Measurements from ENCODE around the gene SLC39A3. TPM values are rescaled to one million over a fixed set of nuclear protein-coding genes. Genes with fewer than 3 reads are reported as not detected.

SLC39A3 gene
- total RNA-seq, 1 experiment from 2014 or later = 33.2 TPM

- Histone ChIP-seq H3K36me3 (ENCODE audit: control insufficient read depth, insufficient read depth, low read length) (no peaks in the 10 kb centered on the region; the same call in 1 of the 2 replicates), H3K9me3 (no peaks in the 10 kb centered on the region), H3K4me3 (ENCODE audit: low read depth, low read length) (no peak overlapping the region), H3K4me1 (no peaks in the 10 kb centered on the region), H3K27me3 (replicated peaks; ENCODE audit: control insufficient read depth, insufficient read depth, low read length) (no peaks in the 10 kb centered on the region)
- H3K27ac Mint-ChIP-seq (ENCODE audit: unreplicated experiment) = no peak overlapping the region
- CTCF ChIA-PET = no interaction called here
- no peaks in the 10 kb centered on the region for H3K4me1 Mint-ChIP-seq (ENCODE audit: low read depth, unreplicated experiment)
- peaks cover 78% of the 10 kb centered on the region for H3K36me3 Mint-ChIP-seq (ENCODE audit: insufficient read depth, unreplicated experiment)
- POLR2A ChIA-PET = no interaction called here
- BruUV-seq (replicated peaks) = no TSS peak
- intact Hi-C loops (cut with micrococcal nuclease; ENCODE audit: unreplicated experiment) = no loop called here
- H3K9me3 Mint-ChIP-seq (ENCODE audit: unreplicated experiment) = no peaks in the 10 kb centered on the region
- no peak for DNase-seq
- H3K4me3 Mint-ChIP-seq (ENCODE audit: unreplicated experiment) = no peak overlapping the region
- no peak for TF ChIP-seq CTCF (IDR thresholded peaks at IDR 0.05; ENCODE audit: insufficient read depth in 1 of 2, low read depth in 1 of 2, low read length in 1 of 2, severe bottlenecking in 1 of 2, unreplicated experiment in 1 of 2)
- H3K27me3 Mint-ChIP-seq (ENCODE audit: insufficient read depth, unreplicated experiment) = no peaks in the 10 kb centered on the region
Observed at GRCh38 chr19:2759362-2759761, 19.5 kb upstream of the SLC39A3 start.

- no peak for TF ChIP-seq CTCF (IDR thresholded peaks at IDR 0.05; ENCODE audit: insufficient read depth in 1 of 2, low read depth in 1 of 2, low read length in 1 of 2, severe bottlenecking in 1 of 2, unreplicated experiment in 1 of 2)
- Histone ChIP-seq H3K27me3 (replicated peaks; ENCODE audit: control insufficient read depth, insufficient read depth, low read length) (no peaks in the 10 kb centered on the region), H3K4me3 (ENCODE audit: low read depth, low read length) (no peak overlapping the region), H3K9me3 (no peaks in the 10 kb centered on the region), H3K4me1 (no peaks in the 10 kb centered on the region), H3K36me3 (ENCODE audit: control insufficient read depth, insufficient read depth, low read length) (no peaks in the 10 kb centered on the region; the same call in 1 of the 2 replicates)
- Mint-ChIP-seq H3K9me3 (ENCODE audit: unreplicated experiment) (no peaks in the 10 kb centered on the region), H3K27ac (ENCODE audit: unreplicated experiment) (no peak overlapping the region), H3K36me3 (ENCODE audit: insufficient read depth, unreplicated experiment) (peaks cover 82% of the 10 kb centered on the region), H3K4me3 (ENCODE audit: unreplicated experiment) (no peak overlapping the region), H3K27me3 (ENCODE audit: insufficient read depth, unreplicated experiment) (no peaks in the 10 kb centered on the region), H3K4me1 (ENCODE audit: low read depth, unreplicated experiment) (no peaks in the 10 kb centered on the region)
- DNase-seq = no peak
- ChIA-PET CTCF (no interaction called here), POLR2A (interaction anchor here (0.7 kb wide), 1 partner anchor 19 kb away, joined by 3 read pairs; no protein-coding TSS in a partner anchor)
- BruUV-seq (replicated peaks) = no TSS peak
- intact Hi-C loops (cut with micrococcal nuclease; ENCODE audit: unreplicated experiment) = no loop called here
Observed at GRCh38 chr19:2758601-2759313, 18.9 kb upstream of the SLC39A3 start.

- no TSS peak for BruUV-seq (replicated peaks)
- H3K4me3 ChIP-seq (ENCODE audit: low read depth, low read length) = no peak overlapping the region
- no peak for DNase-seq
- H3K27ac Mint-ChIP-seq (ENCODE audit: unreplicated experiment) = no peak overlapping the region
- no peaks in the 10 kb centered on the region for H3K4me1 ChIP-seq
- H3K4me3 Mint-ChIP-seq (ENCODE audit: unreplicated experiment) = no peak overlapping the region
- no peaks in the 10 kb centered on the region for H3K27me3 Mint-ChIP-seq (ENCODE audit: insufficient read depth, unreplicated experiment)
- H3K36me3 Mint-ChIP-seq (ENCODE audit: insufficient read depth, unreplicated experiment) = peaks cover 78% of the 10 kb centered on the region
- no peaks in the 10 kb centered on the region for H3K27me3 ChIP-seq (replicated peaks; ENCODE audit: control insufficient read depth, insufficient read depth, low read length)
- intact Hi-C loops (cut with micrococcal nuclease; ENCODE audit: unreplicated experiment) = no loop called here
- no peaks in the 10 kb centered on the region for H3K4me1 Mint-ChIP-seq (ENCODE audit: low read depth, unreplicated experiment)
- no peaks in the 10 kb centered on the region for H3K9me3 Mint-ChIP-seq (ENCODE audit: unreplicated experiment)
- H3K36me3 ChIP-seq (ENCODE audit: control insufficient read depth, insufficient read depth, low read length) = no peaks in the 10 kb centered on the region; the same call in 1 of the 2 replicates
- no peak for TF ChIP-seq CTCF (IDR thresholded peaks at IDR 0.05; ENCODE audit: insufficient read depth in 1 of 2, low read depth in 1 of 2, low read length in 1 of 2, severe bottlenecking in 1 of 2, unreplicated experiment in 1 of 2)
- H3K9me3 ChIP-seq = no peaks in the 10 kb centered on the region
- POLR2A ChIA-PET = no interaction called here
- CTCF ChIA-PET = no interaction called here
Observed at GRCh38 chr19:2756921-2757881, 17.4 kb upstream of the SLC39A3 start.

Measured in Caco-2 (cell line).